ENCODE measurements around the gene SIGLEC8.

GRCh38 chr19:51410950-51411748, 47.1 kb downstream of the SIGLEC8 start:
- TF ChIP-seq CTCF (IDR thresholded peaks at IDR 0.05; ENCODE audit: low read depth, low read length, poor library complexity, severe bottlenecking) (no peak), EZH2phosphoT487 (IDR thresholded peaks at IDR 0.05; ENCODE audit: borderline replicate concordance, low read length) (no peak)

Measured in DOHH2 (cell line).